CD4-positive, alpha-beta T cell treated with Interleukin-12 subunit alpha and Interleukin-12 subunit beta, for 1 hour (primary cell): ENCODE results near the gene CHL1.

ENCODE experiments used
- DNase-seq: peaks from one replicate; pipeline ENCODE4 v3.0.0-alpha.2; 2020

Gene CHL1, protein sequence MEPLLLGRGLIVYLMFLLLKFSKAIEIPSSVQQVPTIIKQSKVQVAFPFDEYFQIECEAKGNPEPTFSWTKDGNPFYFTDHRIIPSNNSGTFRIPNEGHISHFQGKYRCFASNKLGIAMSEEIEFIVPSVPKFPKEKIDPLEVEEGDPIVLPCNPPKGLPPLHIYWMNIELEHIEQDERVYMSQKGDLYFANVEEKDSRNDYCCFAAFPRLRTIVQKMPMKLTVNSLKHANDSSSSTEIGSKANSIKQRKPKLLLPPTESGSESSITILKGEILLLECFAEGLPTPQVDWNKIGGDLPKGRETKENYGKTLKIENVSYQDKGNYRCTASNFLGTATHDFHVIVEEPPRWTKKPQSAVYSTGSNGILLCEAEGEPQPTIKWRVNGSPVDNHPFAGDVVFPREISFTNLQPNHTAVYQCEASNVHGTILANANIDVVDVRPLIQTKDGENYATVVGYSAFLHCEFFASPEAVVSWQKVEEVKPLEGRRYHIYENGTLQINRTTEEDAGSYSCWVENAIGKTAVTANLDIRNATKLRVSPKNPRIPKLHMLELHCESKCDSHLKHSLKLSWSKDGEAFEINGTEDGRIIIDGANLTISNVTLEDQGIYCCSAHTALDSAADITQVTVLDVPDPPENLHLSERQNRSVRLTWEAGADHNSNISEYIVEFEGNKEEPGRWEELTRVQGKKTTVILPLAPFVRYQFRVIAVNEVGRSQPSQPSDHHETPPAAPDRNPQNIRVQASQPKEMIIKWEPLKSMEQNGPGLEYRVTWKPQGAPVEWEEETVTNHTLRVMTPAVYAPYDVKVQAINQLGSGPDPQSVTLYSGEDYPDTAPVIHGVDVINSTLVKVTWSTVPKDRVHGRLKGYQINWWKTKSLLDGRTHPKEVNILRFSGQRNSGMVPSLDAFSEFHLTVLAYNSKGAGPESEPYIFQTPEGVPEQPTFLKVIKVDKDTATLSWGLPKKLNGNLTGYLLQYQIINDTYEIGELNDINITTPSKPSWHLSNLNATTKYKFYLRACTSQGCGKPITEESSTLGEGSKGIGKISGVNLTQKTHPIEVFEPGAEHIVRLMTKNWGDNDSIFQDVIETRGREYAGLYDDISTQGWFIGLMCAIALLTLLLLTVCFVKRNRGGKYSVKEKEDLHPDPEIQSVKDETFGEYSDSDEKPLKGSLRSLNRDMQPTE (N-terminal part only)

DNA sequence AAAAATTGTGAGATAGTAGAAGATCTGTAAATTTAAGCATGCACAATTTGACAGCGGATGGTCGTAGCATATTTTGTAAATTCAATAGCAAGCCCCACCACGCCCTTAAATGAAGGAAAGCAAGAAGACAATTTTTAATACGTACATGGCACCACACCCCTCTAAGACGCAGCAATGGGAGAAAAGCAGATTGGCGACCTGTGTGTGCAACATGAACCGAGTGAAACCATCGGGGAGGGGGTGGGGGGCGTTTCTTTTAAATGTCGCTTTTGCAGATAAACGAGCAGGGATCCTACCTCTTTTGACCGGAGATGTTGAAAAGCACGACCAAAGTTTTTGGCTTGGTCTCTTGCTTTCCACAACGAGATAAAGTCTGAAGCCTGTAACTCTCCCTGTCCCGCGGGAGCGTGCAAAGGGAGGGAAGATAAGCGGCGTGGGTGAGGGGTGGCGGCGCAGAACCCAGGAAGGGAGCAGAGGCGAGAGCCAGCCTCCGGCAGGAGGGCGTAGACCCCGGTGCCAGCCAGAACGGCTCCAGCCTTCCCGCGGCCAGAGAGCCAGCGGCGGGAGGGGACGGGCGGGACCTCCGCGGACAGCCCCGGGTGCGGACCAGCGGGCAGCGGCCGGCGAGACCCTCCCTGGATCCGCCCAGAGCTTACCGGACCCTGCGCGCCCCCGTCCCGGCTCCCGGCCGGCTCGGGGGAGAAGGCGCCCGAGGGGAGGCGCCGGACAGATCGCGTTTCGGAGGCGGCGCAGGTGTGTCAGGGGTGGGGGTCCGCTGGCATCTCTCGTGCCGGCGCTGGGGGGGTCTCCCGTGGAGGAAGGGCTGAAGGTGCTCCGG is at the start of gene CHL1:
TSS of gene CHL1 (plus strand) at position 453 of the 838 bp plus-strand sequence. CDS start 123,014 bp downstream, outside the sequence.
- no peak for DNase-seq

DNA sequence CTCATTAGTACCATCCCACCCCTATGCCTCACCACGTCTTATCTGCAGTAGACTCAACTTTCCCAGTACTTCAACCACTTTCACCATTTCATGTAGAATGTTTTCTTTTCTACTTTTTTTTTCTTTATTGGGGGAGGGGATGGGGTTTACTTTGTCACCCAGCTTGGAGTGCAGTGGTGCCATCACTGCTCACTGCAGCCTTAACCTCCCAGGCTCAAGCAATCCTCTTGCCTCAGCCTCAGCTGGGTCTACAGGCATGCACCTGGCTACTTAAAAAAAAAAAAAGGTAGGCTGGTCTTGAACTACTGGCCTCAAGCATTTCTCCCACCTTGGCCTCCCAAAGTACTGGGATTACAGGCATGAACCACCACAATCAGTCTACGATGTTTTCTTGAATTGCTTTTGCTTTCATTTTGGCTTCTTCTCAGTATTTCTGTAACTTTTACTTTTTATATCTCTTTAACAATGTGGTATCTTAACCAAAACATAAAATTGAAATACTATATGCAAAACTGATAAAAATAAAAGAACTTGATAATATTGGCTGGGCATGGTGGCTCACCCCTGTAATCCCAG is 44.9 kb upstream of the CHL1 start:
- no peak for DNase-seq

DNA sequence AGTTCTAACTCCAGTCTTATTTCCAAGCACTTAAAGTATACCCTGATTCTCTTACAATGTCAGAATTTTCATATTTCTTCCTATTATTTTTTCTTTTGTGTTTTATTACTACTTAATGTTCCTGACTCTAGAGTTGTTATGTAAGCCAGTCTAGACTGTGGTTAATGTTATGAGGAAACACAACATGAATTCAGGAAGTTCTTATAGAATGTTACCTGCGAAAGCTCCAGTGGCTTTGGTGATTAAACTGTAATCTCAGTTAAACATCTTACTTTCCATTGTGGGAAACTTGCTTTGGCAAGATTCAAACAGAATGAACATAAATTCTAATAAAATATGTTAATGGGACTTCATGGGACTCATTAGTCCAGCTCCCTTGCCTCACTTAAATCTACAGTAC is 36.6 kb upstream of the CHL1 start:
- no peak for DNase-seq

DNA sequence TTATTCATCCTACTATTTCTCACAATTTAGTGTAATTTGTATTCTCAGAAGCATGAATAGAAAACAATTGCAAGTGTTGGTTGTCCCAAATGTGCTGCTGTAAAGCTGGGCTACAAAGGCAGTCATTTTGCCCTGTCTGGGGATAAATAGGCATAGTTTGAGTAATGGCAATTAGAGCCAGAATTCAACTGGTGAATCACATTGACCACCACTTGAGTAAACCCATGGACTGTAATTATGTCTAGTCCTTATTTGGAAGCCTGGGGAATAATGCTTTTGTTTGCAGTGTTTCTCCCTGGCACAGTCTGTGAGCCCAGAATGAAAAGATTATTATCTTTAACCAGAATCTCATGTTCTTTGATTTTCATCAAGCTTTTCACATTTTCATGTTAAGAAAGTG is 30.5 kb upstream of the CHL1 start:
- no peak for DNase-seq

DNA sequence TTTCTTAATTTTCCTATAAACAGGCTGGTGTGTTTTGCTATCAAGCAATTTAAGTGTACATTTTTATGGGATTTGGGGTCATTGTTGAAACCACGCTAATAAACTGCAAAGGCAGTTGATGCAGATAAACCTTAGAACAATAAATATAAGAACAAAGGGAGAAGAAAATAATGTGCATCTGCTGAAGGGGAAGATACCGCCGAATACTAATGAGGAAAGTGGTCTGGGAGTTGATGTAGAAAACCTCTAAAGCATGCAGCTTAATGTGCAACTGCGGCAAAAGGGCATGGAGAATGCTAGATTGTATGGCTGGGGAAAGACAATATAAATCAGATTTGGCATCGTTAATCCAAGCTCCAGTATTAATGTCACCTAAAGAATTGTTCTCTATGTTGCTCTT is 29.8 kb upstream of the CHL1 start:
- DNase-seq: no peak

DNA sequence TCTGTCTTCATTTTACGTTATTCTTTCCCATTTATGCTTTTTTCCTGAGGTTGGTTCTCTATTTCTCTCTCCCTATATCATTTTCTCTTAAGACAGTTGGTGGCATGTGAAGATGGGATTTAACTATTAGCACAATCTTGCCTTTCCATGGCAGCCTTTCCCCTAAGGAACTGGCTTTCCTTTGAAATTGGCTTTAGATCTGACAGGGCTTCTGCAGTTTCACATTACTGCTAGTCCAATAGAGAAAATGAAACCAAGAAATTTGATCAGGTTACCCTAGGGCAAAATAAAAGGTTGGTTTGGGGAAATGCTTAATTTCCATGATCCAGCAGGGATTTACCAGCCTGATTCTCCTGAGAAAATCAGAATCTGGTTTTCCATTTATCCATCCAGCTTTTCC is 22.7 kb upstream of the CHL1 start:
- no peak for DNase-seq

DNA sequence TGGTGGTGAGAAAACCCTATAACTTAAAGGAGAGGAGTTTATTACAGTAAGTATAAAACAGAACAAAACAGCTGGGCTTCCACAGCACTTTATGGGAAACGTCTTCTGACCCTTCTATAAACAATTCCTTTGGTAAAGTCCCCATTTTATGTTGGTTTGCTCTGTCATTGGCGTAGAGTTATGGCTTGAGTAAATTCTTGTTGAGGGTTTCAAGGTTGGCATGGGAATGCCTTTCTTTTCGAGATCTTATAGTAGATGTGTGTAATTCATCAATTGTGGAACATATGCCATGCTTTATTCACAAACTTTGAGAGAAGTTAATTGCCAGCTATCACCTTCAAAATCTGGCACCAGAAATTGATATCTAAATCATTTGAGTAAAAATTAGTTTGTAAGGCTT is 11.6 kb upstream of the CHL1 start:
- no peak for DNase-seq

DNA sequence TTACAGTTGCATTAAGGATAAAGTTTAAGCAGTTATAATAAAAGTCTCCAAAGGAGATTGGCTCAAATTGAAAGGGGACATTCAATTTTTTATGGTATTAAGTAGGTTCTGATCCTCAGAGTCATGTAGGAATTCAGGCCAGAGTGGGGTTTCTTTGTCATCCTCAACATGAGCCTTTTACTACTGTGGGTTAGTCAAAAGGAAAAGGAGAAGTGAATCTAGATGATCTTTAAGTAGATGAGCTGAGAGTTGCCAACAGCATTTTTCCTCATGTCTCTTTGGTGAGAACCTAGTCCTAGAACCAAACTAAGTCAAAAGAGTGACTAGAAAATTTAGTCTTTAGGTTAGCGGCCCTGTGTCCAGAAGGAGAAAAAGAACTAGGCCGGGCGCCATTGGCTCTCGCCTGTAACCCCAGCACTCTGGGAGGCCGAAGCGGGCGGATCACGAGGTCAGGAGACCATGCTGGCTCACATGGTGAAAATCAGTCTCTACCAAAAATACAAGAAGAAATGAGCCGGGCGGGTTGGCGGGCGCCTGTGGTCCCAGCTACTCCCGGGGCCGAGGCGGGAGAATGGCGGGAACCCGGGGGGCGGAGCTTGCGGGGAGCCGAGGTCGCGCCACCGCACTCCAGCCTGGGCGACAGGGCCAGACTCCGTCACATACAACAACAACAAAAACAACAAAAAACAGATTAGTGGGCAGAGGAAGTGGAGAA is 4.2 kb upstream of the CHL1 start:
- DNase-seq: no peak

DNA sequence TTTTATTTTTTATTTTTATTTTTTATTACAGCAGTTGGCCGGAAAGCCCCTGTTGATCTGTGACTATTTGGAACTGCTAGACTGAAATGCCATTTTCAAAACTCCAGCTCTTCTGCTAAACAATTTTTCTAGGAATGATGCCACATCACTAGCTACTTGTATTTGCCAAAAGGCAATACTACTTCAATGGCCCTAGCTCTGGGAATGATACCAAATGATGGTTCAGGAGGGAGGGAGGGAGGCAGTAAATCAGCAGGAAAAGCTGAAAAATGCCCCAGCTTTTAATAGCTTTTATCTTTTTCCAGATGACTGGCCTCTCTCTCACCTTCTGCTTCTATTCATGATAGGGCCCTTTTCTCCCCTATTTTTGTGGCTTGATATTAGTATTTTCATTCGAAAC is 2.6 kb upstream of the CHL1 start:
- no peak for DNase-seq

DNA sequence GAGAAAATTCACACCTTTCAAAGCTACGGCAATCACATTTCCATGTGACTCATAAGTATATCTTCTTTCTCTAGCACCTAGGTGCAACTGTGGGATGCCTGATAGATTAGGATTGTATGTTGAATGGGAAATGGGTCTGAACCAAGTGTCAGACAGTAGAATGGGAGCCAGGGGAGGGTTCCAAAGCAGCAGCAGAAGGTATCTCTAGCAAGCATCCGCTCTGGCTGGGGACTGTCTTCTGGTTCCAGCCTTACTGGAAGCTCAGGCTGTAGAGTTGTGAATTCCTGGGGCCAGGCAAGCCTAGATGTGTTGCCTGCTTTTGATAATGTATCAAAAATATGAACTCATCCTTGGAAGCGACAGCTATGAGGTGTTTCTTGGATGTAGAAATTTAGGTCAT is 2.1 kb upstream of the CHL1 start:
- DNase-seq: no peak

DNA sequence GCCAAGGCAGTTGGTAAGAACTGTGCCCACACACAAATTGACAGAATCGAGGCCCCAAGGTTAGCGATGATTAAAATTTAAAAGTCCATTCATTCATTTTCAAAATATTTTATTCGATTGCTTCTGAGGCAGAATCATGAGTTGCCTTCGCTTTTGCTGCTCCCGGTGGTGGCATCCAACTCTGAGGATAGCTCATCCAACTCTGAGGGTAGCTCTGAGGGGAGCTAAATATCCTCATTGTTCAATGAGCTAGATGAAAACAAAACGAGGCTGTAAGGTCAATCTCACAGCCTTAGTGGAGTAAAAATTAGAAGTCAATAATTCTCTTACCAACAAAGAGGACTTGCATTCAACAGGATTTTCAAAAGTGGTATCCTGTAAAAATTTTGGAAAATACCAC is 897 bp upstream of the CHL1 start:
- DNase-seq: no peak

DNA sequence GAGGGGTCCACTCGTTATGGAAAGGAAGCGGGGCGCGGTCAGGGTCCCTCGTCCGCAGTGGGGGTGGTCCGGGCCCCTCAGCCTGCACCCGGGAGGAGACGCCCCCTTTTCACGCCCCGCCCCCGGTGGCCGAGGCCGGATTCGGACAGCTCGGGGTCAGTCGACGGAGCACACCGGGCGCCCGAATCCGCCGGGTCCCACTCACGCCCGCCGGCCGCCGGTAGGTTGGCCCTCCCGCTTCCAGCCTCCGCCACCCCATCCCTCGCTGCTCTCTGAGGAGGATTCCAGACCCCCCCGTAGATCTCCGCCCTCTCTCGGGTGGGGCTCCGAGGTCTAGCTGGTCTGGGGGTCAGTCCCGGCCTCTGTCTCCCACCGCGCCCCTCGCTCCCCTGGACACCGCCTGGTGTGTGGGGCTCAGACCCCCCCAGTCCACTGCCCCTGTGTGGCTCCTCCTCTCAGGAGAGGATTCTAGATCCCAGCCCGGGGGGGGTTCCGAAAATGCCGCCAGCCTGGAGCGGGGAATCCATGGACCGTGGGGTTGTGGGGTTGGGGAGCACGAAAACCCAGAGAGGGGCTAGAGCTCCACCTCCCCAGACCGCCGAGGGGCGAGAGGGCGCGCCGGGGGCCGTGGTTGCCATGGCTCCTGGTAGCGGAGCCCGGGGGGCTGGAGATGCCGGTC is 725 bp downstream of the CHL1 start:
- no peak for DNase-seq

DNA sequence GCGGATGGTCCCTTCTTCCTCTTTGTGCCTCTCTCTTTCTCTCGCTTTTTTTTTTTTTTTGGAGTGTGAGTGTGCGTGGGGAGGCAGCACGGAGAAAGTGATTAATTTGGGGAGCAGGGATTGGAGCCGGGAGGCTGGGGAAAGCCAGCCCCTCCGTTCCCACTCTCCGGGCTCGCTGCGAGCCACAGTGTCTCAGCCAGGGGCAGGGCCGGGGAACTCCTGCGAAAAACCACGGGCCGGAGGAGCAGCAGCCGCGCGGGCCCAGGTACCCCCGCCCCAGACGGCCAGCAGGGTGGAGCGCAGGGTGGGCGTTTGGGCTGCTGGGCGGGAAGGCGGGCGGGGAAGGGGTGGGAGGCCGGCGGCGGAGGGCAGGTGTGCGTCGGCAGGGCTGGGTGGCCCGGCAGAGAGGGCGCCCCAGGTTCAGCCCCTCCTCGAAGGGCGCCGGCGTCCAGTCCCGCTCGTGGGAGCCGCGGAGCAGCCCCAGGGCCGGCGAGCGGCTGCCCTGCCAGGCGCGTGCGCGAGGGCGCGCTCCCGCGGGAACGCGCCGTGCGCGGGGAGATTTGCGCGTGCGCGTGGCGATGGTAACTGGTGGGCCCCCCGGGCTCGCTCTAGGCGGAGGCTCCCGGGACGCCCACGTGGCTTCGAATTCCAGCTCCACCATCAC is 1.4 kb downstream of the CHL1 start:
- DNase-seq: no peak

DNA sequence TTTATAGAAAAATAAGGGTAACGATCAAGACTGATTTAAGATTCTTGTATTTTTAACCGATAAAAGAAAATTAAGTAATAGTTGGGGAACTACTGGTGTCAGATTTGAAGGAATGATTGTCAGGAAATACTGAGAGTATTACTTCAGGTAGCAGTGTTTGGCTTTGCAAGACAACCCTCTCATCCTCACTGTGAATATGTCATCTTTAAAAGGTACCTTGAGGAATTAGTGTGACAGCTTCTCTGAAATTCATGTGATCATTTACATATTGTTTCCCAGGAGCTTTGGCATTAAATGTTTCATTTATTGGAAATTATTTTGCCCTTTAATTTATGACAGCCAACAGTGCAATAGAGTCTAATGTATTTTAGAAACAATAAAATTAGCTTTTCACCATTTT is 3.3 kb downstream of the CHL1 start:
- no peak for DNase-seq

DNA sequence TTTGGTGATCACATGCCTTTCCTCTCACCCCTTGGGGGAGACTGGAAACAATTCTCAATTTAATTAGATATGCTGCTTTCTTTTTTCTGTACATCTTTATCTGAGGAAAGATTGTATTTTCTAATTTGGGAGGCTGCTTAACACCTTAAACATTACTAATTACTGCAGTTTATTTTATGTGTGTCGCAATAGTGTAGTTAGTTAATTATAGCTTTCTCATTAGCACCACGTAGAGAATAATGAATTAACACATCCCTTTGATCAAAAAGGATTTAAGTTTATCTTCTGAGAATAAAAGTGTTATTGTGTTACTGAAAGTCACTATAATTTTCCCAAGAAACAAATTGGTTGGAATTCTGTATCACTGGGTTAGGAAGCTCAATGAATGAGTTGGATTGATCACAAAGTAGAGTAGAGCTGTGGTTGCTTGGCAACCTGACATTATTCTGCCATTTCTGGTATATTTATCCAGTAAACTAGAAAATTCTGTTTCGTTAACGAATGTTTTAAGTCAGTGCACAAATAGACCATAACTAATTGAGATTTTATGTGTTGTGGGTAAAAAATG is 4.3 kb downstream of the CHL1 start:
- no peak for DNase-seq

DNA sequence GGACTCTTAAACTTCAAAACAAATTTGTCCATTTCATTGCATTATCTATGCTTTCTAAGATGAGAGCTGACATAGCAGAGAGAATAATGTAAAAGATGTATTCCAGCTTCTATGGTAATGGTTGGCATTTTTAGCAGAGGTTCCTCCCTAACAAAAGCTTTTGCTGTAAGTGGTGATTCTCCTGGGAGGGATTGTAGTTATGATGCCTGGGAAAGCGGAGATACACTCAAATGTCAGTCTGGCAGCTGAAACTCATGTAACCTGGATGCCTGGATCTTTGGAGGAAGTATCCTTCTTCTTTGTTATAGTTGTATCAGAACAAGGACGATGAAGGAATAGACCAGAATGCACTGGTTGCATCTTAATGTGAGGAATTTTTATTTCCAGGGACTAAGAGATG is 7.5 kb downstream of the CHL1 start:
- no peak for DNase-seq

DNA sequence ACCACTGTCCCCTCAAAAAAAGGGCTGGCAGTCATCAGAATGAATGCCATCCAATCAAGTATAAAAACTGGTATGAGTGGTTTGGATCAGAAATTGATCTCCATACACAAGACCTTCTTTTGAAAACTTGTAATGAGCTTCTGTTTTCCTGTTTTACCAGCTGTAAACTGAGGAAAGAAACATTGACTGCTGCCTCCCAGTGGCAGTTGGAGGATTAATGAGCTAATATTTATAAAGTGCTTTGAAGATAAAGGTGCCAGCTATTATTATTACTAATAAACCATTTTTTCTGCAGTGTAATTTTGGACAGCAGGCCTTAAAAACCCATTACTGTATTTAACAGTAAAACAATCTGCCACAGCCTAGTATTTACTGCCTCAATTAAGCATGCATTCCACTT is 11.4 kb downstream of the CHL1 start:
- no peak for DNase-seq

DNA sequence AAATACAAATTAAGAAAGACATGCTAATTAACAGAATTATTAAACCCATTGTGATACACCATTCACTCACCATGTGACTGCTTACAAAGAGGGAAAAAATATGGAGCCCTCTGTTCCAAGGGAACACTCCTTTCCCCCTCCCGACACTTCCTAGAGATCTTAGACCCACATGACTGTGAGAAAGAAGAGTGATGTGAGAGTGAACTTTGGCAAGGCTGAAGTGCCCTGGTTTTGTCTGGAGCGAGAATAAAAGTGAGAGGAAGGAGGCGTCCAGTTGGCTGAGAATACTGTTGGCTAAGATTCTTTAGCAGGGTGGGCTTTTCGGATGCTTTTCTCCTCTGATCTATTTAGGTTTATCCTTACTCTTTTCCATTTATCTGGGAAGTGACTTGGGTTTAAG is 14.1 kb downstream of the CHL1 start:
- DNase-seq: no peak

DNA sequence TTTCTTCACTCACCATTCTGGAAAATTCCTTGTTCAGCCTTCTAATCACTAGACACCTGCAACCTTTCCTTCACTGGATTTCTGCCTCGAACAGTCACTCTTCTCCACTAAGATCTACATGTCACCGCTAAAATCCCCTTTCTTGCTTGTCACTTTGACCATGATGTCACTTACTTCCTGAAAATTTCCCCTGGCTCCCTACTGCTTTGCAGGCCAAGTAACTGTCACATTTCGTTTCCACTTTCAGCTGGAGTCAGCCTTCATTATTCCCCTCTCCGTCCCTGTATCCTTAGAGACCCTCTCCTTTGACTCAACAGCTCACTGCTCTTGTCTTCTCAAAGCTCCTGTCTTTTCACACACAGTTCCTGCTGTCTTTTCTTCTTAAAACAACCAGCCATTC is 15.9 kb downstream of the CHL1 start:
- DNase-seq: no peak
